Measurements from ENCODE around the gene ZCCHC4.

Gene ZCCHC4

GRCh38 chr4:25401066-25401465, 88.5 kb downstream of the ZCCHC4 start:
- DNase-seq (ENCODE audit: low spot score) (no peak), ATAC-seq (ENCODE audit: low read depth) (peak; percentile 64; the same call in 2 of the 3 replicates)
- Histone ChIP-seq H3K4me1 (ENCODE audit: insufficient read depth, poor library complexity, severe bottlenecking) (no peaks in the 10 kb centered on the region), H3K4me3 (ENCODE audit: severe bottlenecking) (no peak overlapping the region), H3K36me3 (ENCODE audit: low read depth) (peaks cover 86% of the 10 kb centered on the region), H3K27me3 (ENCODE audit: insufficient read depth, poor library complexity, severe bottlenecking) (no peaks in the 10 kb centered on the region), H3K27ac (ENCODE audit: poor library complexity, severe bottlenecking) (no peak overlapping the region), H3K9me3 (ENCODE audit: severe bottlenecking) (peaks cover 3% of the 10 kb centered on the region)
- no peak for TF ChIP-seq CTCF (IDR thresholded peaks at IDR 0.05; ENCODE audit: poor library complexity, severe bottlenecking)

GRCh38 chr4:25402521-25402920, 89.9 kb downstream of the ZCCHC4 start:
- H3K4me1 ChIP-seq (ENCODE audit: insufficient read depth, poor library complexity, severe bottlenecking), result no peaks in the 10 kb centered on the region
- no peak overlapping the region for H3K4me3 ChIP-seq (ENCODE audit: severe bottlenecking)
- no peak for TF ChIP-seq CTCF (IDR thresholded peaks at IDR 0.05; ENCODE audit: poor library complexity, severe bottlenecking)
- DNase-seq (ENCODE audit: low spot score) (no peak), ATAC-seq (ENCODE audit: low read depth) (no peak)
- H3K36me3 ChIP-seq (ENCODE audit: low read depth), result peaks cover 86% of the 10 kb centered on the region
- H3K27ac ChIP-seq (ENCODE audit: poor library complexity, severe bottlenecking), result no peak overlapping the region
- no peaks in the 10 kb centered on the region for H3K9me3 ChIP-seq (ENCODE audit: severe bottlenecking)
- H3K27me3 ChIP-seq (ENCODE audit: insufficient read depth, poor library complexity, severe bottlenecking), result no peaks in the 10 kb centered on the region

GRCh38 chr4:25403699-25404098, 91.1 kb downstream of the ZCCHC4 start:
- H3K27ac ChIP-seq (ENCODE audit: poor library complexity, severe bottlenecking), result no peak overlapping the region
- ATAC-seq (ENCODE audit: low read depth), result no peak
- TF ChIP-seq CTCF (IDR thresholded peaks at IDR 0.05; ENCODE audit: poor library complexity, severe bottlenecking), result no peak
- peaks cover 85% of the 10 kb centered on the region for H3K36me3 ChIP-seq (ENCODE audit: low read depth)
- no peaks in the 10 kb centered on the region for H3K9me3 ChIP-seq (ENCODE audit: severe bottlenecking)
- no peaks in the 10 kb centered on the region for H3K27me3 ChIP-seq (ENCODE audit: insufficient read depth, poor library complexity, severe bottlenecking)
- no peaks in the 10 kb centered on the region for H3K4me1 ChIP-seq (ENCODE audit: insufficient read depth, poor library complexity, severe bottlenecking)
- H3K4me3 ChIP-seq (ENCODE audit: severe bottlenecking), result no peak overlapping the region
- DNase-seq (ENCODE audit: low spot score), result no peak

GRCh38 chr4:25405453-25405852, 92.9 kb downstream of the ZCCHC4 start:
- no peak for ATAC-seq (ENCODE audit: low read depth)
- Histone ChIP-seq H3K36me3 (ENCODE audit: low read depth) (peaks cover 92% of the 10 kb centered on the region), H3K27me3 (ENCODE audit: insufficient read depth, poor library complexity, severe bottlenecking) (no peaks in the 10 kb centered on the region), H3K4me3 (ENCODE audit: severe bottlenecking) (no peak overlapping the region), H3K9me3 (ENCODE audit: severe bottlenecking) (no peaks in the 10 kb centered on the region), H3K27ac (ENCODE audit: poor library complexity, severe bottlenecking) (no peak overlapping the region), H3K4me1 (ENCODE audit: insufficient read depth, poor library complexity, severe bottlenecking) (no peaks in the 10 kb centered on the region)
- no peak for TF ChIP-seq CTCF (IDR thresholded peaks at IDR 0.05; ENCODE audit: poor library complexity, severe bottlenecking)
- DNase-seq (ENCODE audit: low spot score), result no peak

- H3K36me3 ChIP-seq (ENCODE audit: low read depth), result peaks cover 97% of the 10 kb centered on the region
Measured at GRCh38 chr4:25406081-25406692, 93.6 kb downstream of the ZCCHC4 start.

More at GRCh38 chr4:25406081-25406692, 93.6 kb downstream of the ZCCHC4 start:
- Histone ChIP-seq H3K4me3 (ENCODE audit: severe bottlenecking) (no peak overlapping the region), H3K9me3 (ENCODE audit: severe bottlenecking) (no peaks in the 10 kb centered on the region), H3K27me3 (ENCODE audit: insufficient read depth, poor library complexity, severe bottlenecking) (no peaks in the 10 kb centered on the region), H3K27ac (ENCODE audit: poor library complexity, severe bottlenecking) (no peak overlapping the region), H3K4me1 (ENCODE audit: insufficient read depth, poor library complexity, severe bottlenecking) (no peaks in the 10 kb centered on the region)
- ATAC-seq (ENCODE audit: low read depth) (no peak), DNase-seq (ENCODE audit: low spot score) (no peak)
- no peak for TF ChIP-seq CTCF (IDR thresholded peaks at IDR 0.05; ENCODE audit: poor library complexity, severe bottlenecking)

Data from RWPE2 (cell line).